NK-92 (cell line): Measurements from ENCODE around the gene COMP.
"Not testable (repeated sequence)": the region's sequence is repeated elsewhere in the genome, so short reads cannot be mapped to it uniquely, and the experiment has no call there.

Source experiments
- DNase-seq: peaks from one replicate; lab custom pipeline; 2025; ENCODE audit not compliant: unreplicated experiment; lab: John Stamatoyannopoulos, UW

Gene COMP

GRCh38 chr19:18790566-18791314, at the start of gene COMP:
Gene COMP, minus strand, starts transcription at chr19:18791305. Its CDS starts 36 bp downstream, at chr19:18791269.
- DNase-seq, result no peak

GRCh38 chr19:18840288-18841267, 49.5 kb upstream of the COMP start:
- DNase-seq, result no peak

GRCh38 chr19:18839465-18840287, 48.6 kb upstream of the COMP start:
- DNase-seq, result no peak

GRCh38 chr19:18834644-18834984, 43.5 kb upstream of the COMP start:
- no peak for DNase-seq

- no peak for DNase-seq
Measured at GRCh38 chr19:18833849-18834643, 42.9 kb upstream of the COMP start.

GRCh38 chr19:18833141-18833476, 42.0 kb upstream of the COMP start:
- no peak for DNase-seq

- DNase-seq, result no peak
Measured at GRCh38 chr19:18832306-18833140, 41.4 kb upstream of the COMP start.

GRCh38 chr19:18831524-18832305, 40.6 kb upstream of the COMP start, which contains the start of gene UPF1:
Gene UPF1, plus strand, starts transcription at chr19:18831959. Its CDS starts 251 bp downstream, at chr19:18832210.
- peak; percentile 65 for DNase-seq

- no peak for DNase-seq
Measured at GRCh38 chr19:18830488-18830887, 39.4 kb upstream of the COMP start.

- no peak for DNase-seq
Measured at GRCh38 chr19:18828786-18829185, 37.7 kb upstream of the COMP start.

- no peak for DNase-seq
Measured at GRCh38 chr19:18817574-18817973, 26.5 kb upstream of the COMP start.

GRCh38 chr19:18816645-18817044, 25.5 kb upstream of the COMP start:
- DNase-seq, result not testable (repeated sequence)

GRCh38 chr19:18815673-18816072, 24.6 kb upstream of the COMP start:
- DNase-seq, result no peak

GRCh38 chr19:18814063-18814462, 23.0 kb upstream of the COMP start:
- DNase-seq, result no peak

- not testable (repeated sequence) for DNase-seq
Measured at GRCh38 chr19:18811638-18812037, 20.5 kb upstream of the COMP start.

GRCh38 chr19:18809149-18809868, 18.2 kb upstream of the COMP start:
- no peak for DNase-seq

- DNase-seq, result no peak
Measured at GRCh38 chr19:18807861-18808331, 16.8 kb upstream of the COMP start.

GRCh38 chr19:18804643-18805042, 13.5 kb upstream of the COMP start:
- DNase-seq, result no peak
